Mucosa of rectum (tissue), 2 donors: ENCODE results near the gene GTF2E1.

ENCODE experiments used
- H3K27ac ChIP-seq, 2 donors: one replicate each; pipeline ENCODE4 v1.7.0; 2013; ENCODE audit warnings: inconsistent platforms in 2 of 2, low read depth in 2 of 2, low read length in 2 of 2
- H3K27me3 ChIP-seq, 2 donors: one replicate each; pipeline ENCODE4 v1.7.0; 2013; ENCODE audit warnings: low read length in 2 of 2; ENCODE audit not compliant: control insufficient read depth in 2 of 2, insufficient read depth in 2 of 2
- H3K36me3 ChIP-seq, 2 donors: one replicate each; pipeline ENCODE4 v1.7.0; 2013; ENCODE audit warnings: low read length in 2 of 2; ENCODE audit not compliant: control insufficient read depth in 2 of 2, insufficient read depth in 2 of 2
- H3K4me1 ChIP-seq, 2 donors: one replicate each; pipeline ENCODE4 v1.7.0; 2013; ENCODE audit warnings: low read length in 2 of 2, mild to moderate bottlenecking in 1 of 2; ENCODE audit not compliant: control insufficient read depth in 2 of 2, insufficient read depth in 2 of 2
- H3K4me3 ChIP-seq, 2 donors: one replicate each; pipeline ENCODE4 v1.7.0; 2013; ENCODE audit warnings: low read length in 2 of 2
- H3K9ac ChIP-seq, 2 donors: one replicate each; pipeline ENCODE4 v1.7.0; 2013; ENCODE audit warnings: low read length in 2 of 2, low read depth in 1 of 2, mild to moderate bottlenecking in 1 of 2
- H3K9me3 ChIP-seq, 2 donors: one replicate each; pipeline ENCODE4 v1.7.0; 2013; ENCODE audit warnings: low read length in 2 of 2; ENCODE audit not compliant: control insufficient read depth in 2 of 2
- donor health status: healthy.
- donor health status: Normal muscosa, but diverticular disease.

Gene GTF2E1

DNA sequence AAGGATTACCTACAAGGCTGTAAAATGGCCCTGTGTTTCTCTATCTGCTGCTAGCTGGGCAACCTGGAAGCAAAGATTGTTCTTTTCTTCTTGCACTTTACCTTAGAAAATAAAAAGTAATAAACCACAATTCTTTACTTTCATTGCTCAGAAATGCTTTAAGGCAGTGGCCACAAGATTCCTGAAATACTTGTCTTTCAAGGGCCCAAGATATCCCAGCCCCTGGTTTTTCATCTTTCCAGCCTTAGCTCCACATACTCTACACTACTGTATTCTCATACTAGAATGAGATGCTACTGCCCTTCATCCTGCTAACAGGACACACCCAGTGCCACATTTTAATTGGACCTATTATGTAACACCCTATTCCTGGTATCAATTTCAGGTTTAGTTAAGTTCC, 78.9 kb downstream of the GTF2E1 start:
- no peaks in the 10 kb centered on the region for H3K27me3 ChIP-seq
- no peaks in the 10 kb centered on the region for H3K36me3 ChIP-seq
- H3K9ac ChIP-seq, result no peak overlapping the region
- H3K4me3 ChIP-seq, result no peak overlapping the region
- H3K9me3 ChIP-seq, result no peaks in the 10 kb centered on the region
- peaks cover 0 to 6% of the 10 kb centered on the region in 2 donors for H3K4me1 ChIP-seq
- H3K27ac ChIP-seq, result peak overlapping the region in 1 of 2 donors; percentile 28

DNA sequence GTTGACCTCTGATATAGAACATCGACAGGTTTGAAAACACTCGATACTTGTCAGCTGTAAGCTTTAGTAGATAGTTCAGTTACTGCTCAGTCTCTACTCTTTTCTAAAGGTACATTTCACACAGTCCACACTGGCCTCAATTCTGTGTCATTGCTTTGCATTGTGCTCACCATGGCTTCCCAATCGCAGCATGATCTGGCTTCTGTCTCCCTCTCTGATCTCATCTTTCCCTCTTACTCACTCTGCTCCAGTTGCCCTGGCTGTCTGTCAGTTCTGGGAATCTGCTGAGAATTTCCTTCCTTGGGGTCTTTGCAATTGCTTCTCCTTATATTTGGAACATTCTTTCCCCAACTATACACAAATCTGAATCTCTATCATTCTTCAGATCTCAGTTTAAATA, 80.6 kb downstream of the GTF2E1 start:
- Histone ChIP-seq H3K9ac (no peak overlapping the region), H3K9me3 (no peaks in the 10 kb centered on the region)

GRCh38 chr3:120824613-120825012, 82.1 kb downstream of the GTF2E1 start:
- Histone ChIP-seq H3K4me1 (peaks cover 0 to 6% of the 10 kb centered on the region in 2 donors), H3K27me3 (no peaks in the 10 kb centered on the region), H3K4me3 (no peak overlapping the region), H3K9ac (no peak overlapping the region), H3K9me3 (no peaks in the 10 kb centered on the region), H3K27ac (no peak overlapping the region), H3K36me3 (no peaks in the 10 kb centered on the region)

More for the DNA sequence above, 80.6 kb downstream of the GTF2E1 start:
- no peak overlapping the region for H3K27ac ChIP-seq
- peaks cover 0 to 6% of the 10 kb centered on the region in 2 donors for H3K4me1 ChIP-seq
- H3K36me3 ChIP-seq, result no peaks in the 10 kb centered on the region
- H3K27me3 ChIP-seq, result no peaks in the 10 kb centered on the region
- no peak overlapping the region for H3K4me3 ChIP-seq

GRCh38 chr3:120828796-120829195, 86.3 kb downstream of the GTF2E1 start:
- Histone ChIP-seq H3K27ac (no peak overlapping the region), H3K4me3 (no peak overlapping the region), H3K27me3 (no peaks in the 10 kb centered on the region), H3K36me3 (no peaks in the 10 kb centered on the region), H3K9me3 (no peaks in the 10 kb centered on the region), H3K4me1 (no peaks in the 10 kb centered on the region), H3K9ac (no peak overlapping the region)

DNA sequence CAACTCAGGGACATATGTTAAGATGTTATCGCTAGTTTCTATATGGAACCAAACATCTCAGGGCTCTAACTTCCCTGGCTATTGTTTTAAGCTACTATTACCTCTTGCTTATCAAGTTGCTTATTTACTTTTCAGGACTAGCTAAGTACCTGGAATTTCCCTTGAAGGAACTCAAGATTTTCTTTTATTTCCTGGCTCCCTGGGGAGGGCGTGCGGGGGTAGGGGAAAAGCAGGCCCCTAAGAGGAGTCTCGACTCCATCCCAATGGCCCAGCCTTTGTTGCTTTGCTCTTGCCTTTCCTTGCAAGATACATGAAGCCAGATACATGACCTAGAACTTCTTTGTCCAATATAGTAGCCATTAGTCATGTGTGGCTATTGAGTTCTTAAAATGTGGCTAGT, 88.5 kb downstream of the GTF2E1 start:
- Histone ChIP-seq H3K4me3 (no peak overlapping the region), H3K27me3 (no peaks in the 10 kb centered on the region), H3K36me3 (no peaks in the 10 kb centered on the region), H3K4me1 (no peaks in the 10 kb centered on the region), H3K9ac (no peak overlapping the region), H3K9me3 (no peaks in the 10 kb centered on the region), H3K27ac (no peak overlapping the region)
